K562 (cell line): ENCODE results near the gene OTOR. TPM values are rescaled to one million over a fixed set of nuclear protein-coding genes. Genes with fewer than 3 reads are reported as not detected.

ENCODE experiments used
- ATAC-seq: fragments of 200-7000 bp; cut with Tn5 transposase; 3 replicates; pipeline ENCODE4 v1.9.1; 2020; ENCODE audit warnings: moderate library complexity
- BruUV-seq: library from RNA; stranded (reverse); fragments of 400-500 nt; replicated peaks from 2 replicates; lab custom pipeline; 2021; lab: Mats Ljungman, UMichigan
- CTCF ChIA-PET: fragments of 300-600 bp; formaldehyde crosslinking; extraction: SDS; loops from one replicate; lab custom pipeline; 2021; ENCODE audit warnings: low intra/inter-chr PET ratio; lab: Yijun Ruan, JAX
- POLR2A ChIA-PET: fragments of 300-600, 350-650 bp; sonication (Branson Sonifier 250); formaldehyde crosslinking; extraction: SDS; loops from one replicate; lab custom pipeline; 2021; ENCODE audit warnings: antibody characterized with exemption, inconsistent platforms; lab: Yijun Ruan, JAX
- DNase-seq, 4 experiments: peaks; one replicate each; pipeline versions ENCODE4 v3.0.0 to v3.0.0-alpha.2; 2011 to 2018; ENCODE audit warnings: low spot score in 3 of 4, mixed read lengths in 3 of 4; ENCODE audit errors: extremely low read depth in 1 of 4
- FAIRE-seq: peaks from 2 replicates; lab custom pipeline; 2011; peaks lifted over from hg19 to GRCh38; lab: Jason Lieb, UNC
- H2AFZ ChIP-seq: 2 replicates; pipeline ENCODE4 v1.6.0; 2011; ENCODE audit warnings: low read depth, low read length, control low read depth, inconsistent platforms
- H3K27ac ChIP-seq: fragments of 200-600 bp; 3 replicates; pipeline ENCODE4 v1.8.0; 2011; ENCODE audit warnings: low read depth, mild to moderate bottlenecking, control low read depth, inconsistent platforms, low read length, moderate library complexity, mixed read lengths; ENCODE audit errors: extremely low read depth
- H3K27me3 ChIP-seq, 2 experiments: fragments of 300-600 bp in 1 of 2; 2 replicates in 1 of 2; 3 replicates in 1 of 2; pipeline versions ENCODE4 v1.6.0 to v1.8.0; 2011; ENCODE audit warnings: inconsistent platforms in 2 of 2, low read length in 2 of 2, mild to moderate bottlenecking in 1 of 2, mixed read lengths in 1 of 2, moderate library complexity in 1 of 2; ENCODE audit not compliant: control insufficient read depth in 2 of 2, insufficient read depth in 2 of 2
- H3K36me3 ChIP-seq: fragments of 300-600 bp; 3 replicates; pipeline ENCODE4 v1.8.0; 2011; ENCODE audit warnings: mild to moderate bottlenecking, low read length, inconsistent platforms; ENCODE audit not compliant: control insufficient read depth, insufficient read depth
- H3K4me1 ChIP-seq, 2 experiments: fragments of 200-600 bp in 1 of 2; replicated peaks in 1 of 2; 2 replicates in 1 of 2; 3 replicates in 1 of 2; pipeline versions ENCODE4 v1.5.1 to v1.8.0; 2011; ENCODE audit warnings: inconsistent platforms in 2 of 2, low read length in 2 of 2, mild to moderate bottlenecking in 1 of 2, mixed read lengths in 1 of 2, moderate library complexity in 1 of 2; ENCODE audit not compliant: control insufficient read depth in 2 of 2, insufficient read depth in 2 of 2
- H3K4me2 ChIP-seq: 2 replicates; pipeline ENCODE4 v1.6.1; 2011; ENCODE audit warnings: low read length, control low read depth, inconsistent platforms, mixed read lengths; ENCODE audit not compliant: insufficient read depth
- H3K4me3 ChIP-seq: fragments of 200-600 bp; sonication (generic), shearing (Covaris generic); 2 replicates; pipeline ENCODE4 v1.5.1; 2016; ENCODE audit warnings: control low read depth, inconsistent platforms
- H3K79me2 ChIP-seq: fragments of 200-600 bp; 3 replicates; pipeline ENCODE4 v1.8.0; 2011; ENCODE audit warnings: low read length, inconsistent platforms; ENCODE audit not compliant: control insufficient read depth, insufficient read depth
- H3K9ac ChIP-seq, 2 experiments: 2 replicates each; pipeline versions ENCODE4 v1.6.0 to v1.6.1; 2011; ENCODE audit warnings: low read depth in 2 of 2, low read length in 2 of 2, control low read depth in 1 of 2, inconsistent platforms in 1 of 2, mild to moderate bottlenecking in 1 of 2, mixed read lengths in 1 of 2; ENCODE audit not compliant: insufficient read depth in 1 of 2
- H3K9me1 ChIP-seq: one replicate; pipeline ENCODE4 v1.6.0; 2011; ENCODE audit warnings: inconsistent platforms, mild to moderate bottlenecking, low read length, moderate library complexity; ENCODE audit not compliant: control insufficient read depth, insufficient read depth
- H3K9me3 ChIP-seq: replicated peaks from 2 replicates; pipeline ENCODE4 v1.5.1; 2011; ENCODE audit warnings: low read depth, low read length, inconsistent platforms; ENCODE audit not compliant: control insufficient read depth, insufficient read depth
- H4K20me1 ChIP-seq: replicated peaks from 2 replicates; pipeline ENCODE4 v1.6.1; 2011; ENCODE audit warnings: low read length, inconsistent platforms, mixed read lengths; ENCODE audit not compliant: control insufficient read depth, insufficient read depth
- BCOR ChIP-seq: fragments of 450-650 bp; IDR thresholded peaks from 2 replicates; pipeline ENCODE4 v1.6.1; 2016
- CBFA2T3 ChIP-seq: fragments of 450-650 bp; IDR thresholded peaks from 2 replicates; pipeline ENCODE4 v1.6.1; 2017
- GTF2E2 ChIP-seq: fragments of 200-800 bp; sonication (Bioruptor generic); IDR thresholded peaks from 2 replicates; pipeline ENCODE4 v1.6.1; 2016; ENCODE audit warnings: missing genetic modification characterization, missing compliant biosample characterization
- NBN ChIP-seq: fragments of 450-650 bp; IDR thresholded peaks from 2 replicates; pipeline ENCODE4 v1.6.1; 2016; ENCODE audit warnings: low read depth, mild to moderate bottlenecking
- NR3C1 ChIP-seq: sonication (generic); formaldehyde crosslinking; IDR thresholded peaks from 2 replicates; pipeline ENCODE4 v1.8.1; 2022; ENCODE audit warnings: missing genetic modification reagents
- PRMT5 ChIP-seq: sonication (generic); formaldehyde crosslinking; IDR thresholded peaks from 2 replicates; pipeline ENCODE4 v1.5.0; 2020; ENCODE audit warnings: missing genetic modification reagents
- SAFB2 ChIP-seq: fragments of 200-400 bp; formaldehyde crosslinking; IDR thresholded peaks from 2 replicates; pipeline ENCODE4 v1.6.1; 2018; ENCODE audit warnings: borderline replicate concordance, low read length, low read depth, moderate library complexity; ENCODE audit not compliant: severe bottlenecking
- SREBF1 ChIP-seq: fragments of 150-350 bp; IDR thresholded peaks from 2 replicates; pipeline ENCODE4 v1.6.1; 2014; ENCODE audit warnings: antibody characterized with exemption, low read depth, low read length, borderline replicate concordance
- WGBS: fragments of 100-300 bp; shearing (Covaris generic); methylation state at CpG from one replicate; pipeline ENCODE4 v1.1.6; 2016; ENCODE audit warnings: low coverage, mixed read lengths; ENCODE audit not compliant: insufficient coverage; ENCODE audit errors: missing lambda C conversion rate; 5-methylcytosine and 5-hydroxymethylcytosine counted together
- in situ Hi-C: fragments of 300-500 bp; cut with MboI; formaldehyde crosslinking; loops from 4 replicates; pipeline ENCODE4 v1.15.0; 2018; ENCODE audit warnings: inconsistent platforms, mixed read lengths
- intact Hi-C: fragments of 100-400 bp; cut with micrococcal nuclease; formaldehyde crosslinking; loops from 2 replicates; pipeline ENCODE4 v1.14.2; 2022
- polyA plus RNA-seq, 8 experiments: library from polyadenylated mRNA; depleted of rRNA in 4 of 8; stranded (reverse) in 5 of 8; unstranded in 3 of 8; fragments of >200 nt; fragmentation: Nextera tagmentation in 2 of 8; fragmentation: Illumina TruSeq in 1 of 8; extraction: Ambion mirVana in 2 of 8; extraction: Trizol in 1 of 8; gene quantifications; 2 replicates each; pipeline versions ENCODE4 v1.2.1 to v1.2.3, GENCODE V29; 2011 to 2014; ENCODE audit warnings: inconsistent platforms in 1 of 8, missing spikeins in 1 of 8
- total RNA-seq, 7 experiments: library from RNA; depleted of rRNA in 6 of 7; stranded (reverse); fragments of >200 nt in 6 of 7; fragmentation: Illumina TruSeq in 2 of 7; extraction: Trizol in 2 of 7; gene quantifications; 2 replicates each; pipeline versions ENCODE4 v1.2.1 to v1.2.3, GENCODE V29; 2011 to 2021; ENCODE audit warnings: low replicate concordance in 1 of 7
- TF ChIP-seq, protein P1 (sequence below): sonication (generic); formaldehyde crosslinking; IDR thresholded peaks from 2 replicates; pipeline ENCODE4 v1.8.0; 2022; ENCODE audit warnings: missing genetic modification reagents, mild to moderate bottlenecking, moderate library complexity, borderline replicate concordance

Gene OTOR
- total and polyA plus RNA-seq, 9 of the 15 experiments (the other 6 are each of a cell fraction or from before 2014, with no cell fraction given), result not detected

DNA sequence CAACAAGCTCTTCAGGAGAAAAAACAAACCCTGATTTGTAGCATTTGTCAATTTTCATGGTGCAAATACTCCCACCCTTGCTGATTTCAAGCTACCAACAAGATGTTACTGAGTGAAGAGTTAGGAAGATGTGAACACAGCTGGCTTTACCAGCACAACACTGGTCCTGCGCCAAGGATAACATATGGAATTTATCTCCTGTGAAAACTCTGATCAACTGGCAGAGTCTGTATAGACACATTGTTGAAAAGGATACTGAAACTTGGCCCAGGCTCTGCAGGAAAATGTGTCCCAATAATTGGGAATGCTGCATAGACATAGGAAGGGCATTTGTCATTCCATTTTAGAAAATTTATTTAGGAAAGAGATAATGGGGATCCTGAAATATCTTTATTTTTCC, 29.0 kb downstream of the OTOR start:
- Histone ChIP-seq H3K9ac (no peak overlapping the region), H3K9me1 (no peaks in the 10 kb centered on the region), H3K79me2 (no peaks in the 10 kb centered on the region), H3K27ac (no peak overlapping the region), H4K20me1 (no peaks in the 10 kb centered on the region), H3K4me3 (no peak overlapping the region), H3K9me3 (no peaks in the 10 kb centered on the region), H3K27me3 (no peaks in the 10 kb centered on the region), H3K36me3 (no peaks in the 10 kb centered on the region), H3K4me2 (no peak overlapping the region), H2AFZ (no peak overlapping the region), H3K4me1 (no peaks in the 10 kb centered on the region)
- ATAC-seq (no peak), FAIRE-seq (no peak), DNase-seq (no peak)
- TF ChIP-seq NR3C1 (CRISPR knock-in tag) (no peak), SREBF1 (no peak), BCOR (no peak), NBN (no peak), CBFA2T3 (no peak), SAFB2 (no peak), GTF2E2 (tag) (no peak), PRMT5 (CRISPR knock-in tag) (no peak)
- TF ChIP-seq, protein P1, sequence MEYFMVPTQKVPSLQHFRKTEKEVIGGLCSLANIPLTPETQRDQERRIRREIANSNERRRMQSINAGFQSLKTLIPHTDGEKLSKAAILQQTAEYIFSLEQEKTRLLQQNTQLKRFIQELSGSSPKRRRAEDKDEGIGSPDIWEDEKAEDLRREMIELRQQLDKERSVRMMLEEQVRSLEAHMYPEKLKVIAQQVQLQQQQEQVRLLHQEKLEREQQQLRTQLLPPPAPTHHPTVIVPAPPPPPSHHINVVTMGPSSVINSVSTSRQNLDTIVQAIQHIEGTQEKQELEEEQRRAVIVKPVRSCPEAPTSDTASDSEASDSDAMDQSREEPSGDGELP (CRISPR knock-in tag), result no peak
- 0% methylated on average over 1 of the region's 1 CpG for WGBS
- no TSS peak for BruUV-seq
- ChIA-PET CTCF (no interaction called here), POLR2A (no interaction called here)
- in situ Hi-C loops (no loop called here), intact Hi-C loops (no loop called here)
